Liver (tissue), 9 donors: Measurements from ENCODE around the gene SIM2. TPM values are rescaled to one million over a fixed set of nuclear protein-coding genes. Genes with fewer than 3 reads are reported as not detected.

Source experiments
- DNase-seq: peaks from one replicate; pipeline ENCODE4 v3.0.0-alpha.2; 2017; ENCODE audit warnings: low spot score
- H3K27ac ChIP-seq, 2 donors: one replicate each; pipeline ENCODE4 v1.7.0; 2013; ENCODE audit warnings: inconsistent platforms in 2 of 2, low read length in 2 of 2, control low read depth in 1 of 2, low read depth in 1 of 2, mild to moderate bottlenecking in 1 of 2
- H3K27me3 ChIP-seq, 4 donors: one replicate each; pipeline versions ENCODE4 v1.6.1 to v1.7.0; 2013; ENCODE audit warnings: low read length in 3 of 4, inconsistent platforms in 1 of 4, mild to moderate bottlenecking in 1 of 4, moderate library complexity in 1 of 4; ENCODE audit not compliant: control insufficient read depth in 4 of 4, insufficient read depth in 4 of 4
- H3K36me3 ChIP-seq, 4 donors: one replicate each; pipeline versions ENCODE4 v1.6.1 to v1.7.0; 2013; ENCODE audit warnings: low read length in 3 of 4, mild to moderate bottlenecking in 3 of 4, low read depth in 1 of 4, moderate library complexity in 1 of 4; ENCODE audit not compliant: control insufficient read depth in 4 of 4, insufficient read depth in 3 of 4
- H3K4me1 ChIP-seq, 4 donors: one replicate each; pipeline versions ENCODE4 v1.6.1 to v1.7.0; 2013; ENCODE audit warnings: low read length in 3 of 4, mild to moderate bottlenecking in 3 of 4, moderate library complexity in 1 of 4; ENCODE audit not compliant: control insufficient read depth in 4 of 4, insufficient read depth in 4 of 4
- H3K4me3 ChIP-seq, 3 donors: one replicate each; pipeline versions ENCODE4 v1.6.1 to v1.7.0; 2013; ENCODE audit warnings: low read length in 3 of 3, control low read depth in 1 of 3, low read depth in 1 of 3, mild to moderate bottlenecking in 1 of 3
- H3K9ac ChIP-seq, 2 donors: one replicate each; pipeline ENCODE4 v1.7.0; 2013; ENCODE audit warnings: low read length in 2 of 2, mild to moderate bottlenecking in 2 of 2, moderate library complexity in 2 of 2, control low read depth in 1 of 2, low read depth in 1 of 2
- H3K9me3 ChIP-seq, 4 donors: one replicate each; pipeline versions ENCODE4 v1.6.1 to v1.7.0; 2013; ENCODE audit warnings: low read length in 3 of 4; ENCODE audit not compliant: control insufficient read depth in 4 of 4
- EGR1 ChIP-seq, 2 donors: IDR thresholded peaks; 2 replicates each; pipeline ENCODE4 v1.6.1; 2016 to 2018; ENCODE audit warnings: antibody characterized with exemption in 2 of 2, low read depth in 2 of 2
- FOXA1 ChIP-seq: IDR thresholded peaks from 2 replicates; pipeline ENCODE4 v1.6.1; 2016; ENCODE audit warnings: antibody characterized with exemption
- FOXA2 ChIP-seq: IDR thresholded peaks from 2 replicates; pipeline ENCODE4 v1.6.1; 2016; ENCODE audit warnings: antibody characterized with exemption
- HNF4A ChIP-seq, 2 donors: conservative IDR thresholded peaks; 2 replicates each; pipeline ENCODE4 v1.6.1; 2016; ENCODE audit warnings: antibody characterized with exemption in 2 of 2, mild to moderate bottlenecking in 2 of 2
- RXRA ChIP-seq, 2 donors: IDR thresholded peaks; 2 replicates each; pipeline ENCODE4 v1.6.1; 2017 to 2018; ENCODE audit warnings: antibody characterized with exemption in 2 of 2, mild to moderate bottlenecking in 1 of 2
- TAF1 ChIP-seq: conservative IDR thresholded peaks from 2 replicates; pipeline ENCODE4 v1.6.1; 2016; ENCODE audit warnings: antibody characterized with exemption, mild to moderate bottlenecking
- WGBS: extraction: QIAGEN DNeasy Blood & Tissue Kit; methylation state at CpG from one replicate; pipeline ENCODE4 v1.1.7; 2013; 5-methylcytosine and 5-hydroxymethylcytosine counted together
- polyA plus RNA-seq, 2 donors: library from polyadenylated mRNA; stranded (reverse) in 1 of 2; unstranded in 1 of 2; fragments of 200-250 nt in 1 of 2; fragments of >200 nt in 1 of 2; fragmentation: Nextera tagmentation in 1 of 2; extraction: Ambion mirVana in 1 of 2; gene quantifications; one replicate each; pipeline versions ENCODE4 v1.2.1 to v1.2.3, GENCODE V29; 2013 to 2015
- total RNA-seq, 2 donors: library from RNA; depleted of rRNA; stranded (reverse); fragments of >200 nt; gene quantifications; one replicate each; pipeline ENCODE4 v1.2.3, GENCODE V29; 2014
- TF ChIP-seq, protein P1 (sequence below): IDR thresholded peaks from 2 replicates; pipeline ENCODE4 v1.6.1; 2016; ENCODE audit warnings: antibody characterized with exemption
- TF ChIP-seq, protein P2 (sequence below): fragments of 150-350 bp; IDR thresholded peaks from 2 replicates; pipeline ENCODE4 v1.5.1; 2017; ENCODE audit warnings: improper control_type of control experiment, low read depth, low read length; ENCODE audit not compliant: missing input control
- TF ChIP-seq, protein P3 (sequence below): IDR thresholded peaks from 2 replicates; pipeline ENCODE4 v1.6.1; 2016; ENCODE audit warnings: antibody characterized with exemption, mild to moderate bottlenecking
- donor health status: healthy.
- donor health status: healthy.
- donor health status: healthy.
- donor health status: healthy.
- donor health status: healthy.

Gene SIM2
- total and polyA plus RNA-seq, 4 donors, result 0.19 TPM; not detected in 3

DNA sequence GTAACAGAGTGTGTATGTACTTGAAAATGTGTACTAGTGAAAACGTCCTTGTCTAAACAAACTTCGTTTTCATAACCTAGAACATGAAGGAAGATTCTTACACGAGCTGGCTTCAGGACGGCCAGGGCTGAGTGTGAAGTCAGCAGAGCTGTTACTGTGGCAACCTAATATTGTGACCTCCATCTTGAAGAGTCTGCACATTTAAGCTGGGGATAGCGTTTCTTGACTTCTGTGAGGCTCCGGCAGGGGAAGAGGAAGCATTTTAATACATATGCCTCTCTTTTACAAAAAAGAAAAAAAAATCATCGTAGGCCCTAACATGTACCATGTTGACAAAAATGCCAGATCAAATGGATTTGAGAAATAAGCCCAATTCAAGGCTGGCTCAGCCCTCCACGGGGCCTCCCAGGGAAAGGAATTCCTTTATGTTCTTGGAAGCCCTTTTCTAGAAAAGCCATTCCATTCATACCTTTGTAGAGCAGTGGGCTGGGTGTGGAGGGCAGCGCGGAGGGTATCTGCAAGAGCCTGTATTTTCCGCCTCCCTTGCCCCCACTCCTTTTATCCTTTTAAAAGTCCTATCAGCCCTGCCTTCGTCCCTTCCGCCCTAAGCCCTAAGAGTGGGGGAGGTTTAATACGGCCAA lies 51.1 kb downstream of the SIM2 start:
- DNase-seq, result no peak
- no peaks in the 10 kb centered on the region for H3K9me3 ChIP-seq
- no peak overlapping the region for H3K27ac ChIP-seq
- no peaks in the 10 kb centered on the region for H3K27me3 ChIP-seq
- H3K4me3 ChIP-seq, result no peak overlapping the region
- 90% methylated on average over 14 of the region's 14 CpGs for WGBS
- peaks cover 0 to 8% (median 1%) of the 10 kb centered on the region in 4 donors for H3K36me3 ChIP-seq
- peaks cover 0 to 7% (median 5%) of the 10 kb centered on the region in 4 donors for H3K4me1 ChIP-seq
- TF ChIP-seq, protein P1, sequence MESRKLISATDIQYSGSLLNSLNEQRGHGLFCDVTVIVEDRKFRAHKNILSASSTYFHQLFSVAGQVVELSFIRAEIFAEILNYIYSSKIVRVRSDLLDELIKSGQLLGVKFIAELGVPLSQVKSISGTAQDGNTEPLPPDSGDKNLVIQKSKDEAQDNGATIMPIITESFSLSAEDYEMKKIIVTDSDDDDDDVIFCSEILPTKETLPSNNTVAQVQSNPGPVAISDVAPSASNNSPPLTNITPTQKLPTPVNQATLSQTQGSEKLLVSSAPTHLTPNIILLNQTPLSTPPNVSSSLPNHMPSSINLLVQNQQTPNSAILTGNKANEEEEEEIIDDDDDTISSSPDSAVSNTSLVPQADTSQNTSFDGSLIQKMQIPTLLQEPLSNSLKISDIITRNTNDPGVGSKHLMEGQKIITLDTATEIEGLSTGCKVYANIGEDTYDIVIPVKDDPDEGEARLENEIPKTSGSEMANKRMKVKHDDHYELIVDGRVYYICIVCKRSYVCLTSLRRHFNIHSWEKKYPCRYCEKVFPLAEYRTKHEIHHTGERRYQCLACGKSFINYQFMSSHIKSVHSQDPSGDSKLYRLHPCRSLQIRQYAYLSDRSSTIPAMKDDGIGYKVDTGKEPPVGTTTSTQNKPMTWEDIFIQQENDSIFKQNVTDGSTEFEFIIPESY, result no peak
- no peak for TF ChIP-seq RXRA (IDR thresholded peaks at IDR 0.05)
- H3K9ac ChIP-seq, result no peak overlapping the region

DNA sequence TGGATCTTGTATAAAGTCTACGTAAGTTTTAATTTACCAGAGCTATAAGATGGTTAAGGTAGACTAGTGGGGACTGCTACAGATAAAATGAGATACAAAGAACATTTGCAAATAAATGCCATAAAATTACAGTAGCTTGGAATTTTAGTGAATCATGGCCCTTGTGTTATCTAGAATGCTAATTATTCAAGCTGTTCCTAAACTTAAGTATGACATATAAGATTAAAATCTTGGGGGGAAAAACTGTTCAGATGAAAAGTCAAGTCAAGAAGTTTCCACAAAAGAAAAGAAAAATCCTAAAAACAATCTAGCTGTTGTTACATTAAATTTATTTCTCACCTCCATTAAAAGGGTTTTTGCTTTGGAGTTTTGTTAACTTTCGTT lies 51.7 kb downstream of the SIM2 start:
- 96% methylated on average over 2 of the region's 2 CpGs for WGBS

DNA sequence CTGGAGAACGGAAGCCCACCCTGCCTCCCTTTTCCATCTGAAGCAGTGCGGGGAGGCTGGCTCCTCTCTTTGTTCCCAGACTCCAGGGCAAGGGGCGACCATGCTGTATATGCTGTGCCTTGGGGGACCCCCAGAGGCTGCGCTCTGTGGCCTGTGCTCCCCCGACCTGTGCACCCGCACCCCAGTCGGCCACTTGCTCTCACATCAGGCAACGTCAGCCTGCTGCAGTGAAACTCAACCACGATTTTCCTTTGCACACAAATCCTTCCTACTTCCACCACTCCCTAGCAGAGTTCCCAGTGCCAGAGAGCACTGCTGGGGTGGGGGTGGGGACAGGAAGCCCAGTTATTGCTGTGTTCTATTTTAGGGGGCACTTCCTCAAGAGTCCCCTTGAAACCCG lies 52.5 kb downstream of the SIM2 start:
- Histone ChIP-seq H3K9ac (no peak overlapping the region), H3K9me3 (no peaks in the 10 kb centered on the region), H3K4me1 (peaks cover 0 to 7% (median 5%) of the 10 kb centered on the region in 4 donors), H3K27me3 (no peaks in the 10 kb centered on the region), H3K4me3 (no peak overlapping the region), H3K36me3 (peaks cover 0 to 8% (median 2%) of the 10 kb centered on the region in 4 donors), H3K27ac (no peak overlapping the region)
- no peak for DNase-seq
- WGBS, result 79% methylated on average over 10 of the region's 10 CpGs
- TF ChIP-seq HNF4A (conservative IDR thresholded peaks at IDR 0.05), result no peak
- TF ChIP-seq, protein P1, result no peak
- TF ChIP-seq, protein P2, sequence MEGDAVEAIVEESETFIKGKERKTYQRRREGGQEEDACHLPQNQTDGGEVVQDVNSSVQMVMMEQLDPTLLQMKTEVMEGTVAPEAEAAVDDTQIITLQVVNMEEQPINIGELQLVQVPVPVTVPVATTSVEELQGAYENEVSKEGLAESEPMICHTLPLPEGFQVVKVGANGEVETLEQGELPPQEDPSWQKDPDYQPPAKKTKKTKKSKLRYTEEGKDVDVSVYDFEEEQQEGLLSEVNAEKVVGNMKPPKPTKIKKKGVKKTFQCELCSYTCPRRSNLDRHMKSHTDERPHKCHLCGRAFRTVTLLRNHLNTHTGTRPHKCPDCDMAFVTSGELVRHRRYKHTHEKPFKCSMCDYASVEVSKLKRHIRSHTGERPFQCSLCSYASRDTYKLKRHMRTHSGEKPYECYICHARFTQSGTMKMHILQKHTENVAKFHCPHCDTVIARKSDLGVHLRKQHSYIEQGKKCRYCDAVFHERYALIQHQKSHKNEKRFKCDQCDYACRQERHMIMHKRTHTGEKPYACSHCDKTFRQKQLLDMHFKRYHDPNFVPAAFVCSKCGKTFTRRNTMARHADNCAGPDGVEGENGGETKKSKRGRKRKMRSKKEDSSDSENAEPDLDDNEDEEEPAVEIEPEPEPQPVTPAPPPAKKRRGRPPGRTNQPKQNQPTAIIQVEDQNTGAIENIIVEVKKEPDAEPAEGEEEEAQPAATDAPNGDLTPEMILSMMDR, result no peak
- TF ChIP-seq, protein P3, sequence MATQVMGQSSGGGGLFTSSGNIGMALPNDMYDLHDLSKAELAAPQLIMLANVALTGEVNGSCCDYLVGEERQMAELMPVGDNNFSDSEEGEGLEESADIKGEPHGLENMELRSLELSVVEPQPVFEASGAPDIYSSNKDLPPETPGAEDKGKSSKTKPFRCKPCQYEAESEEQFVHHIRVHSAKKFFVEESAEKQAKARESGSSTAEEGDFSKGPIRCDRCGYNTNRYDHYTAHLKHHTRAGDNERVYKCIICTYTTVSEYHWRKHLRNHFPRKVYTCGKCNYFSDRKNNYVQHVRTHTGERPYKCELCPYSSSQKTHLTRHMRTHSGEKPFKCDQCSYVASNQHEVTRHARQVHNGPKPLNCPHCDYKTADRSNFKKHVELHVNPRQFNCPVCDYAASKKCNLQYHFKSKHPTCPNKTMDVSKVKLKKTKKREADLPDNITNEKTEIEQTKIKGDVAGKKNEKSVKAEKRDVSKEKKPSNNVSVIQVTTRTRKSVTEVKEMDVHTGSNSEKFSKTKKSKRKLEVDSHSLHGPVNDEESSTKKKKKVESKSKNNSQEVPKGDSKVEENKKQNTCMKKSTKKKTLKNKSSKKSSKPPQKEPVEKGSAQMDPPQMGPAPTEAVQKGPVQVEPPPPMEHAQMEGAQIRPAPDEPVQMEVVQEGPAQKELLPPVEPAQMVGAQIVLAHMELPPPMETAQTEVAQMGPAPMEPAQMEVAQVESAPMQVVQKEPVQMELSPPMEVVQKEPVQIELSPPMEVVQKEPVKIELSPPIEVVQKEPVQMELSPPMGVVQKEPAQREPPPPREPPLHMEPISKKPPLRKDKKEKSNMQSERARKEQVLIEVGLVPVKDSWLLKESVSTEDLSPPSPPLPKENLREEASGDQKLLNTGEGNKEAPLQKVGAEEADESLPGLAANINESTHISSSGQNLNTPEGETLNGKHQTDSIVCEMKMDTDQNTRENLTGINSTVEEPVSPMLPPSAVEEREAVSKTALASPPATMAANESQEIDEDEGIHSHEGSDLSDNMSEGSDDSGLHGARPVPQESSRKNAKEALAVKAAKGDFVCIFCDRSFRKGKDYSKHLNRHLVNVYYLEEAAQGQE, result no peak
- TF ChIP-seq FOXA1, result no peak

More for the DNA sequence above, 51.7 kb downstream of the SIM2 start:
- Histone ChIP-seq H3K9me3 (no peaks in the 10 kb centered on the region), H3K4me1 (peaks cover 0 to 7% (median 5%) of the 10 kb centered on the region in 4 donors), H3K4me3 (no peak overlapping the region), H3K27me3 (no peaks in the 10 kb centered on the region), H3K36me3 (peaks cover 0 to 8% (median 1%) of the 10 kb centered on the region in 4 donors), H3K27ac (no peak overlapping the region), H3K9ac (no peak overlapping the region)
- DNase-seq, result no peak
- no peak for TF ChIP-seq FOXA2
- no peak for TF ChIP-seq TAF1
- TF ChIP-seq, protein P2, result no peak
- TF ChIP-seq, protein P1, result no peak
- no peak for TF ChIP-seq EGR1 (IDR thresholded peaks at IDR 0.05; ENCODE audit: low read depth in 2 of 2)
